Naive thymus-derived CD8-positive, alpha-beta T cell (primary cell): Measurements from ENCODE around the gene CCDC61. TPM values are rescaled to one million over a fixed set of nuclear protein-coding genes. Genes with fewer than 3 reads are reported as not detected.

Experiments used
- ATAC-seq, 2 donors: fragments of 150-1000 bp; cut with Tn5 transposase in 1 of 2; sonication (Bioruptor Pico), chemical (Tn5 transposase) in 1 of 2; 1 replicate in 1 of 2; 2 replicates in 1 of 2; pipeline ENCODE4 v1.10.0; 2021; ENCODE audit warnings: mild to moderate bottlenecking in 2 of 2, moderate library complexity in 2 of 2
- POLR2A ChIA-PET: fragments of 350-600 bp; sonication (Branson Sonifier 250); formaldehyde crosslinking; loops from one replicate; lab custom pipeline; 2021; ENCODE audit warnings: antibody characterized with exemption; lab: Charles Lee
- DNase-seq, 10 donors: peaks; one replicate each; pipeline versions ENCODE4 v3.0.0 to v3.0.0-alpha.2; 2020 to 2022
- H3K27ac Mint-ChIP-seq, 10 donors: one replicate each; pipeline ENCODE4 v1.8.0; 2020 to 2022; ENCODE audit warnings: mild to moderate bottlenecking in 10 of 10, mixed read lengths in 10 of 10, moderate library complexity in 4 of 10, inconsistent platforms in 1 of 10
- H3K27me3 Mint-ChIP-seq, 5 donors: one replicate each; pipeline ENCODE4 v1.8.0; 2021 to 2022; ENCODE audit warnings: mixed read lengths in 5 of 5
- H3K36me3 Mint-ChIP-seq, 3 donors: one replicate each; pipeline ENCODE4 v1.8.0; 2020 to 2022; ENCODE audit warnings: mixed read lengths in 3 of 3, mild to moderate bottlenecking in 2 of 3, inconsistent platforms in 1 of 3
- H3K4me1 Mint-ChIP-seq, 4 donors: one replicate each; pipeline ENCODE4 v1.8.0; 2021 to 2022; ENCODE audit warnings: mixed read lengths in 4 of 4
- H3K4me3 Mint-ChIP-seq, 10 donors: one replicate each; pipeline ENCODE4 v1.8.0; 2020 to 2022; ENCODE audit warnings: mild to moderate bottlenecking in 10 of 10, mixed read lengths in 10 of 10, moderate library complexity in 6 of 10, inconsistent platforms in 1 of 10
- H3K9me3 Mint-ChIP-seq, 9 donors: one replicate each; pipeline ENCODE4 v1.8.0; 2020 to 2022; ENCODE audit warnings: mixed read lengths in 9 of 9, mild to moderate bottlenecking in 3 of 9, inconsistent platforms in 1 of 9, moderate library complexity in 1 of 9
- polyA plus RNA-seq, 3 donors: library from polyadenylated mRNA; unstranded; fragments of 300-500 nt; fragmentation: Illumina TruSeq; gene quantifications; one replicate each; pipeline ENCODE4 v1.2.3, GENCODE V29; 2021
- total RNA-seq, 8 experiments: library from RNA in 2 of 8; stranded (reverse) in 2 of 8; gene quantifications; one replicate each; pipeline ENCODE4 v1.2.3 and lab custom pipeline; 2021 to 2026

Gene CCDC61
- total and polyA plus RNA-seq, 5 experiments from 2014 or later: 7.9 to 38.9 (median 12.1) TPM

- Mint-ChIP-seq H3K4me3 (peak overlapping the region in 1 of 10 donors; percentile 22), H3K9me3 (no peaks in the 10 kb centered on the region), H3K36me3 (peaks cover 0 to 4% (median 2%) of the 10 kb centered on the region in 3 donors), H3K27ac (peak overlapping the region in 2 of 10 donors; percentile 31 to 45), H3K27me3 (peaks cover 34 to 77% (median 54%) of the 10 kb centered on the region in 5 donors), H3K4me1 (peaks cover 11 to 23% (median 18%) of the 10 kb centered on the region in 4 donors)
- DNase-seq: no peak
- no peak for ATAC-seq
- POLR2A ChIA-PET: no interaction called here
Observed at GRCh38 chr19:45976178-45976577, 19.1 kb upstream of the CCDC61 start.

- peaks cover 27 to 63% (median 47%) of the 10 kb centered on the region in 5 donors for H3K27me3 Mint-ChIP-seq
Observed at GRCh38 chr19:45978156-45978555, 17.1 kb upstream of the CCDC61 start.

DNA sequence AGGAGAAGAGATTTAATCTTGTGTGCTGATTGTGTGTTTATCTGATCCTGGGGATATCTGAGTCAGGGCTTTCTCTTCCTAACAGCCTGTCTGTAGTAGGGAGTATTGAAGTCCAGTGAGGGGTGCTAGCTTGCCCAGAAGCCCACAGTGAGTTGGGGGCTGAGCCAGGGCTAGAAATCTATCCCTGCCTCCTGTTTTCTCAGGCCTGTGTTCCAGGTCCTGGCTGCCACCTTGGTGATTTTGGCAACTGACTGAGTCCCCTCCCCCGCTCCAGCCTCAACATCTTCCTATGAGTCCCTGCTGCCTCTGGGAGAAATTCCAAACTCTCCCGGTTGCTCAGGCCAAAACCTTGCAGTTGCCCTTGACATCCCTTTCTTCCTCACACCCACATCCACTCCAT, 13.9 kb upstream of the CCDC61 start:
- no peak for ATAC-seq
- H3K27ac Mint-ChIP-seq: no peak overlapping the region
- no peaks in the 10 kb centered on the region for H3K9me3 Mint-ChIP-seq
- DNase-seq: no peak
- no peak overlapping the region for H3K4me3 Mint-ChIP-seq
- POLR2A ChIA-PET: no interaction called here
- H3K27me3 Mint-ChIP-seq: peaks cover 10 to 52% (median 34%) of the 10 kb centered on the region in 5 donors
- no peaks in the 10 kb centered on the region for H3K36me3 Mint-ChIP-seq
- no peaks in the 10 kb centered on the region for H3K4me1 Mint-ChIP-seq

More at GRCh38 chr19:45978156-45978555, 17.1 kb upstream of the CCDC61 start:
- Mint-ChIP-seq H3K4me1 (peaks cover 0 to 6% (median 3%) of the 10 kb centered on the region in 4 donors), H3K4me3 (no peak overlapping the region), H3K27ac (no peak overlapping the region), H3K9me3 (no peaks in the 10 kb centered on the region), H3K36me3 (peaks cover 0 to 4% (median 0%) of the 10 kb centered on the region in 3 donors)
- POLR2A ChIA-PET: no interaction called here
- ATAC-seq (no peak), DNase-seq (no peak)

GRCh38 chr19:45985321-45985720, 9.9 kb upstream of the CCDC61 start:
- DNase-seq (no peak), ATAC-seq (no peak)
- Mint-ChIP-seq H3K9me3 (no peaks in the 10 kb centered on the region), H3K27ac (no peak overlapping the region), H3K4me1 (peaks cover 0 to 1% (median 0%) of the 10 kb centered on the region in 4 donors), H3K27me3 (peaks cover 11 to 36% (median 21%) of the 10 kb centered on the region in 5 donors), H3K36me3 (no peaks in the 10 kb centered on the region), H3K4me3 (no peak overlapping the region)
- POLR2A ChIA-PET: no interaction called here

- no peaks in the 10 kb centered on the region for H3K9me3 Mint-ChIP-seq
- peaks cover 0 to 1% (median 0%) of the 10 kb centered on the region in 4 donors for H3K4me1 Mint-ChIP-seq
- H3K4me3 Mint-ChIP-seq: no peak overlapping the region
- ATAC-seq (no peak), DNase-seq (no peak)
- H3K27me3 Mint-ChIP-seq: peaks cover 9 to 20% (median 15%) of the 10 kb centered on the region in 5 donors
- no peak overlapping the region for H3K27ac Mint-ChIP-seq
- H3K36me3 Mint-ChIP-seq: no peaks in the 10 kb centered on the region
- POLR2A ChIA-PET: no interaction called here
Observed at GRCh38 chr19:45990113-45990728, 5.0 kb upstream of the CCDC61 start.

DNA sequence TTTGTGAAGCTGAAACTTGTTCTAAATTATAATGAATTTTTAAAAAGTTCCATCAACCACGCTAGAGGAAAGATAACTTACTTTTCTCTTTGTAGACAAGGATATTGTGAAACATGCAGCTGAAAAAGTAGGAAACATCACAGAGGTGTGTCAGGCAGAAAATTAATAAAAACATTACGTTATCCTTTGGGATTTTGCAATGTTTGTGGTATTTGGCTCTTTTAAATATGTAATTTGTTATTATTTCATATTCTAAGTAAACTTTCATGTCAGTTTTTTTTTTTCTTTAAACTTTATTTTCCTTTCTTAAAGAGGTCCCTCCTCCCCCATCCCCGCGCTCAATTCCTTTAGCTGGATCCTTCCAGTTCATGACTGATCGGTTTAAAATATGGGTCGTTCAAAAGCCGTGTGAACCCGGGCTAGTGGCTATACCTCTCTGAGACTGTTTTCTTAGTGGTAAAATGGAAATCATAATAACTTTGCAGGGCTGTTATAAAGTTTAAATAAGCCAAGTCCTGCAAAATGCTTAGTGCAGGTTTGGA, 740 bp upstream of the CCDC61 start:
- Mint-ChIP-seq H3K36me3 (peaks cover 0 to 11% (median 6%) of the 10 kb centered on the region in 3 donors), H3K9me3 (no peaks in the 10 kb centered on the region), H3K27me3 (peaks cover 5 to 14% (median 9%) of the 10 kb centered on the region in 5 donors), H3K27ac (no peak overlapping the region), H3K4me3 (peak overlapping the region in 3 of 10 donors; percentile 13 to 59 (median 52)), H3K4me1 (peaks cover 11 to 21% (median 17%) of the 10 kb centered on the region in 4 donors)
- POLR2A ChIA-PET: interaction anchor here (1.0 to 1.7 kb wide), 4 partner anchors 91 to 303 kb away, joined by 4 to 6 read pairs (median 5); partner anchors contain the start of genes MYPOP, QPCTL, SIX5 and SNRPD2
- no peak for DNase-seq
- ATAC-seq: peak; percentile 6 to 16

DNA sequence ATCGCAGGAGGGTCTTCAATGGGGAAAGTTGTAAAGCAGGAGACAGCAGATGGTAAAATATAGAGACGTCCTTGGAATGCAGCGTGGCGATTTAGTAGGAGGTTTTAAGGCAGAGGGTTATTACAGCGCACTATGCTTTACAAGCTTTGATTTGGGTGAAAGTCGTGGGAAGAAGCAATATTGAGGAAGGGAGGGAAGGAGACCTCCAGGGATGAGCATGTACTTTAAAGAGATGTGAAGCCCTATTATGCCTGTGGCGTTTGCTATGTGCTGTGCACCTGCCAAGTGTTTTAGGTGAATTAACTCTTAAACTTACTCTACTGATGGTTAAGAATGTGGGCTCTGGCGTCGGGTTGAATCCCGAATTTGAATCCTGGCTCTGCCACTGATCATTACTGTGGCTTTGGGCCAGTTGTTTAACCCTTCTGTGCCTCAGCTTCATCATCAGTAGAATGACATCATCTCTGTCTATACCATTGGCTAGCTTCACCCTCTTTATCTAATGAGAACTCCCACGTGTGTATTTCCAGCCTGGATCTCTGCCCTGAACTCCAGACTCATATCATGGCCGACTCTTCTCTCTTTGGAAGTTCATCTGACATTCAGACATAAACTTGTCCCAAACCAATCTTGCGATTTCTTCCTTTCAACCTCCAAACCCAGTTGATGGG, 583 bp downstream of the CCDC61 start:
- no peak for ATAC-seq
- H3K4me1 Mint-ChIP-seq: peaks cover 24 to 32% (median 30%) of the 10 kb centered on the region in 4 donors
- H3K36me3 Mint-ChIP-seq: peaks cover 0 to 11% (median 6%) of the 10 kb centered on the region in 3 donors
- H3K27ac Mint-ChIP-seq: no peak overlapping the region
- POLR2A ChIA-PET: interaction anchor here (0.6 to 1.7 kb wide), 6 partner anchors 12 to 1477 kb away, joined by 3 to 6 read pairs (median 5); partner anchors contain the start of genes MYPOP, QPCTL, SIX5 and SNRPD2
- peaks cover 0 to 2% (median 1%) of the 10 kb centered on the region in 5 donors for H3K27me3 Mint-ChIP-seq
- no peak for DNase-seq
- no peaks in the 10 kb centered on the region for H3K9me3 Mint-ChIP-seq
- H3K4me3 Mint-ChIP-seq: no peak overlapping the region

DNA sequence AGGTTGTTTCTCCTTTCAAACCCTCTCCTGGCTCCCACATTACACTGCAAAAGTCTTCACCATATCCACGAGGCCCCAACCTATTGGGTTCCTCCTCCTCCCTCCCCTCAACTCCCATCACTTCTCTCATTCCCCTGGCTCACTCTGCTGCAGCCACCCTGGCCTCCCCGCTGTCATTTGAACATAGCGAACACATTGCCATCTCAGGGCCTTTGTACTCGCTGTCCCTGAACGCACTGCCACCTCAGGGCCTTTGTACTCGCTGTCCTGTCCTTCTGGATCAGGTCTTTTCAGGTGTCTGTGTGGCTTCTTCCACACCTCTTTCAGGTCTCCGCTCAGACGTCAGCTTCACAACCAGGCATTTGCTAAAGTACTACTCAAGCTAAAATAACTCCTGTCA, 1.7 kb downstream of the CCDC61 start:
- H3K4me3 Mint-ChIP-seq: peak overlapping the region in 1 of 10 donors; percentile 13
- peaks cover 0 to 2% (median 0%) of the 10 kb centered on the region in 5 donors for H3K27me3 Mint-ChIP-seq
- POLR2A ChIA-PET: no interaction called here
- DNase-seq (no peak), ATAC-seq (no peak)
- H3K27ac Mint-ChIP-seq: peak overlapping the region in 5 of 10 donors; percentile 1 to 41 (median 21)
- H3K4me1 Mint-ChIP-seq: peaks cover 29 to 39% (median 35%) of the 10 kb centered on the region in 4 donors
- H3K36me3 Mint-ChIP-seq: peaks cover 0 to 11% (median 6%) of the 10 kb centered on the region in 3 donors
- H3K9me3 Mint-ChIP-seq: no peaks in the 10 kb centered on the region

- Mint-ChIP-seq H3K36me3 (peaks cover 0 to 20% (median 6%) of the 10 kb centered on the region in 3 donors), H3K9me3 (no peaks in the 10 kb centered on the region), H3K4me1 (peaks cover 29 to 39% (median 35%) of the 10 kb centered on the region in 4 donors), H3K4me3 (peak overlapping the region in 6 of 10 donors; percentile 14 to 80 (median 46)), H3K27me3 (peaks cover 0 to 2% (median 0%) of the 10 kb centered on the region in 5 donors), H3K27ac (peak overlapping the region in 6 of 10 donors; percentile 6 to 63 (median 39))
- no peak for ATAC-seq
- POLR2A ChIA-PET: no interaction called here
- no peak for DNase-seq
Observed at GRCh38 chr19:45998834-45999233, 3.6 kb downstream of the CCDC61 start.

GRCh38 chr19:45999653-46000121, 4.4 kb downstream of the CCDC61 start:
- Mint-ChIP-seq H3K4me1 (peaks cover 29 to 39% (median 35%) of the 10 kb centered on the region in 4 donors), H3K9me3 (no peaks in the 10 kb centered on the region), H3K4me3 (peak overlapping the region in 9 of 10 donors; percentile 3 to 80 (median 67)), H3K27ac (peak overlapping the region in 9 of 10 donors; percentile 10 to 74 (median 59)), H3K36me3 (peaks cover 0 to 24% (median 8%) of the 10 kb centered on the region in 3 donors), H3K27me3 (peaks cover 0 to 2% (median 0%) of the 10 kb centered on the region in 5 donors)
- POLR2A ChIA-PET: no interaction called here
- ATAC-seq (no peak), DNase-seq (no peak)

DNA sequence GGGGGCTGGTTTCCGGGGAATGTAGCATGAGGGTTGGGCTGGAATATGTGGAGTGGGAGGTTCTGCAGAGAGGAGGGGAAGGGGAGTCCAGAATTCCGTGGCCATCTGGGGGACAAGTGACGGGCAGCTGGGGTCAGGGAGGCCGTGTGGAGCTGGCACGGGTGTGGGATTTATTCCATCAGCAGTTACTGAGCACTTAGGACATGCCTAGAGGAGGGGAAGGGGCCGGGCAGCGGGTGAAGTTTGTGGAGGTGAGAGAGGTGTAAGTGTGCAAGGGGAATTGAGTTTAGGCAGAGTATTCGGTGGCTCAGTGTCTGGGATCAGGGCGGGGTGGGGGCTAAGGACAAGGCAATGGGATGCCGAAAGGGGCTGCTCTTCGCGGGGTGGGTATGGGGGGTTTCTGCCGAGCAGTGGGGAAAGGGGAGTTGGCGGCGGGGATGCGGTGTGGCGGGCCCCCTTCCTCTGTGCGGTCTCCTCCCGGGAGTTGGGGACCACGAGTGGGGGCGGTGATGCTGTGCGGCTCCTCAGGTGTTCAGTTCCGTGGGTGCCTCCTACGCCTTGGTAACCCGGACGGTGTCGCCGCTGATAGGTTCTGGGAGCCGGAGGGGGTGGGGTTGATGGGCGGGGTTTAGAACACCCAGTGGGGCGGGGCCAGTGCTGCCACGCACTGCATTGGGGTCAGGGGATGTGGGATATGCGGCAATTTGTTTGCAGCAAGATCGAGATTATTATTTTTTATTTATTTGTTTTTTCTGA, 5.4 kb downstream of the CCDC61 start:
- Mint-ChIP-seq H3K4me1 (peaks cover 29 to 39% (median 35%) of the 10 kb centered on the region in 4 donors), H3K9me3 (no peaks in the 10 kb centered on the region), H3K27ac (peak overlapping the region in 7 of 10 donors; percentile 27 to 91 (median 73)), H3K4me3 (peak overlapping the region; percentile 75 to 95 (median 82)), H3K27me3 (peaks cover 0 to 2% (median 0%) of the 10 kb centered on the region in 5 donors), H3K36me3 (peaks cover 4 to 32% (median 8%) of the 10 kb centered on the region in 3 donors)
- DNase-seq (peak; percentile 51 to 86 (median 72)), ATAC-seq (peak; percentile 99)
- POLR2A ChIA-PET: no interaction called here
